Endothelial cell of umbilical vein (primary cell): Measurements from ENCODE around the gene ITGA11.

Experiments used
- EZH2 ChIP-seq: IDR thresholded peaks from 2 replicates; pipeline ENCODE4 v1.6.1; 2012; ENCODE audit warnings: borderline replicate concordance, low read depth, mild to moderate bottlenecking, moderate library complexity, low read length, inconsistent platforms; ENCODE audit not compliant: severe bottlenecking
- FOS ChIP-seq: IDR thresholded peaks from 2 replicates; pipeline ENCODE4 v1.6.1; 2011; ENCODE audit warnings: mild to moderate bottlenecking, low read length, moderate library complexity, borderline replicate concordance; ENCODE audit not compliant: insufficient read depth
- JUN ChIP-seq: IDR thresholded peaks from 2 replicates; pipeline ENCODE4 v1.6.1; 2011; ENCODE audit warnings: borderline replicate concordance, low read depth; ENCODE audit not compliant: insufficient read length, insufficient read depth
- MYC ChIP-seq: IDR thresholded peaks from one replicate; pipeline ENCODE4 v1.6.1; 2011; ENCODE audit warnings: mild to moderate bottlenecking, low read depth, low read length
- POLR2A ChIP-seq: IDR thresholded peaks from 2 replicates; pipeline ENCODE4 v1.6.1; 2012; ENCODE audit warnings: low read depth, mild to moderate bottlenecking, control low read depth, low read length
- POLR2AphosphoS5 ChIP-seq: IDR thresholded peaks from 2 replicates; pipeline ENCODE4 v1.6.1; 2012; ENCODE audit warnings: low read depth, mild to moderate bottlenecking, control low read depth, low read length, moderate library complexity; ENCODE audit not compliant: insufficient read depth
- TF ChIP-seq, protein P1 (sequence below), 2 donors: IDR thresholded peaks; 1 replicate in 1 of 2; 2 replicates in 1 of 2; pipeline ENCODE4 v1.5.1; 2011; ENCODE audit warnings: low read length in 2 of 2, mild to moderate bottlenecking in 2 of 2, moderate library complexity in 2 of 2, control low read depth in 1 of 2, inconsistent platforms in 1 of 2, low read depth in 1 of 2; ENCODE audit not compliant: insufficient read depth in 1 of 2; ENCODE audit errors: extremely low read depth in 1 of 2
- TF ChIP-seq, protein P2 (sequence below): IDR thresholded peaks from 2 replicates; pipeline ENCODE4 v1.6.1; 2011; ENCODE audit not compliant: insufficient read depth, insufficient read length

DNA sequence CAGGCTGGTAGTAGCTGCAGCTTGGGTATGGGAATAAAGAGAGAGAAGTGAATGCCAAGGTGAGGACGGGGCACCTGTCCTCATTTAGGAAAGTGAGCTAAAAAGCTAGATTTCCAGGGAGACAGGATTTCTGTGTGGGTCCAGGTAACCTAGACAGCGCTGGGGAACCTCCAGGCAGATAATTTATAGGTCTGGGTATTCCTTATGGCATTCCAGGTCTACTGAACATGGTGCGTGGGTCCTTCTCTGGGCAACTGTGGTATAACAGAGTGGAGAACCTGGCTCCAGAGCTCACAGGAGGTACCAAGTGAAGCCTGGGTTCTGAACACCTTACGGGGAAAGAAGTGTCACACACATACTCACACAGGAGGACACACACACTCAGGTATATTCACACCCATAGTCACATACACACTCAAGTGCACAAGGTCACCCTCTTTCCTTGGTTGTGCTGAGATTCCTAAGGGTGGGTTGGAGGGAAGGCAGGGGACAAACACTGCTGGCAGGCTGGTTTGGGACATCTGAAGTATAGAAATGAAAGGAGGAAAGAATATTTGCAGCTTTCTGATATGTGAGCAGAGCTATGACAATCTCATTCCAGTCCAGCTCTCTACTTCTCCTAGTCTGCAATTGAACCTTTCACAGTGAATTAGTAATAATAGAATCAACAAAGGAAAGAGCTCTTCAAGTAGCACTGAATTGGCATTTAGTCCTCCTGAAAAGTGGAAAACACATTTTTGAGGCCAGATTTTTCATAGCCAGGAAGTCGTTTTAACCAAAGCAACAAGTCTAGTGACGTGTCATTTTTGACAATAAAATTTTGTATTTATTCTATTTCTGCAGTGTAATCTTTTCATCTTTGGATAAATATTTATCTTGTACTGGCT is 37.4 kb upstream of the ITGA11 start:
- TF ChIP-seq, protein P1, sequence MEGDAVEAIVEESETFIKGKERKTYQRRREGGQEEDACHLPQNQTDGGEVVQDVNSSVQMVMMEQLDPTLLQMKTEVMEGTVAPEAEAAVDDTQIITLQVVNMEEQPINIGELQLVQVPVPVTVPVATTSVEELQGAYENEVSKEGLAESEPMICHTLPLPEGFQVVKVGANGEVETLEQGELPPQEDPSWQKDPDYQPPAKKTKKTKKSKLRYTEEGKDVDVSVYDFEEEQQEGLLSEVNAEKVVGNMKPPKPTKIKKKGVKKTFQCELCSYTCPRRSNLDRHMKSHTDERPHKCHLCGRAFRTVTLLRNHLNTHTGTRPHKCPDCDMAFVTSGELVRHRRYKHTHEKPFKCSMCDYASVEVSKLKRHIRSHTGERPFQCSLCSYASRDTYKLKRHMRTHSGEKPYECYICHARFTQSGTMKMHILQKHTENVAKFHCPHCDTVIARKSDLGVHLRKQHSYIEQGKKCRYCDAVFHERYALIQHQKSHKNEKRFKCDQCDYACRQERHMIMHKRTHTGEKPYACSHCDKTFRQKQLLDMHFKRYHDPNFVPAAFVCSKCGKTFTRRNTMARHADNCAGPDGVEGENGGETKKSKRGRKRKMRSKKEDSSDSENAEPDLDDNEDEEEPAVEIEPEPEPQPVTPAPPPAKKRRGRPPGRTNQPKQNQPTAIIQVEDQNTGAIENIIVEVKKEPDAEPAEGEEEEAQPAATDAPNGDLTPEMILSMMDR (IDR thresholded peaks at IDR 0.05; ENCODE audit: extremely low read depth in 1 of 2, insufficient read depth in 1 of 2, low read depth in 1 of 2, low read length in 2 of 2) = no peak
- no peak for TF ChIP-seq EZH2
- TF ChIP-seq, protein P2, sequence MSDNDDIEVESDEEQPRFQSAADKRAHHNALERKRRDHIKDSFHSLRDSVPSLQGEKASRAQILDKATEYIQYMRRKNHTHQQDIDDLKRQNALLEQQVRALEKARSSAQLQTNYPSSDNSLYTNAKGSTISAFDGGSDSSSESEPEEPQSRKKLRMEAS = no peak
- no peak for TF ChIP-seq POLR2AphosphoS5
- no peak for TF ChIP-seq POLR2A
- no peak for TF ChIP-seq FOS
- no peak for TF ChIP-seq MYC
- no peak for TF ChIP-seq JUN
